HG03521 (cell line): ENCODE data around the gene GNAI1.

Source experiments
- ATAC-seq: cut with Tn5 transposase; IDR thresholded peaks from one replicate; pipeline ENCODE4 v1.9.1; 2021; ENCODE audit warnings: mild to moderate bottlenecking, moderate library complexity; ENCODE audit not compliant: unreplicated experiment

Gene GNAI1

GRCh38 chr7:80204919-80205318, 70.3 kb downstream of the GNAI1 start:
- ATAC-seq: no peak

GRCh38 chr7:80206763-80207162, 72.1 kb downstream of the GNAI1 start:
- peak; percentile 89 for ATAC-seq

GRCh38 chr7:80207501-80207900, 72.9 kb downstream of the GNAI1 start:
- ATAC-seq: no peak

- ATAC-seq: no peak
These were observed 74.1 kb downstream of the GNAI1 start for GRCh38 chr7:80208700-80209099.

- ATAC-seq: no peak
These were observed 75.8 kb downstream of the GNAI1 start for GRCh38 chr7:80210400-80210799.

GRCh38 chr7:80213814-80214213, 79.2 kb downstream of the GNAI1 start:
- ATAC-seq: no peak

GRCh38 chr7:80215734-80216133, 81.1 kb downstream of the GNAI1 start:
- no peak for ATAC-seq

GRCh38 chr7:80216996-80217842, 82.6 kb downstream of the GNAI1 start:
- no peak for ATAC-seq

GRCh38 chr7:80218723-80219122, 84.1 kb downstream of the GNAI1 start:
- ATAC-seq: no peak

GRCh38 chr7:80220022-80220634, 85.5 kb downstream of the GNAI1 start:
- ATAC-seq: no peak

GRCh38 chr7:80224415-80224814, 89.8 kb downstream of the GNAI1 start:
- ATAC-seq: no peak

- no peak for ATAC-seq
These were observed 90.7 kb downstream of the GNAI1 start for GRCh38 chr7:80225361-80225760.

GRCh38 chr7:80226629-80227028, 92.0 kb downstream of the GNAI1 start:
- ATAC-seq: no peak

- ATAC-seq: no peak
These were observed 95.7 kb downstream of the GNAI1 start for GRCh38 chr7:80230327-80230726.

GRCh38 chr7:80231707-80232106, 97.1 kb downstream of the GNAI1 start:
- ATAC-seq: no peak

GRCh38 chr7:80232979-80233724, 98.5 kb downstream of the GNAI1 start:
- ATAC-seq: no peak

- ATAC-seq: no peak
These were observed 100.7 kb downstream of the GNAI1 start for GRCh38 chr7:80235334-80235733.

GRCh38 chr7:80236681-80237080, 102.0 kb downstream of the GNAI1 start:
- no peak for ATAC-seq

- ATAC-seq: no peak
These were observed 105.8 kb downstream of the GNAI1 start for GRCh38 chr7:80240265-80241025.

- ATAC-seq: no peak
These were observed 107.0 kb downstream of the GNAI1 start for GRCh38 chr7:80241671-80242070.

- ATAC-seq: no peak
These were observed 108.8 kb downstream of the GNAI1 start for GRCh38 chr7:80243425-80243824.
